Sigmoid colon (tissue), 7 donors: ENCODE measurements around the gene JMJD1C. TPM values are rescaled to one million over a fixed set of nuclear protein-coding genes. Genes with fewer than 3 reads are reported as not detected.

Source experiments
- DNase-seq: peaks from one replicate; pipeline ENCODE4 v3.0.0-alpha.2; 2019
- H3K27ac ChIP-seq, 4 donors: fragments of 200-600 bp; sonication (generic); one replicate each; pipeline ENCODE4 v1.5.1; 2016 to 2019; ENCODE audit warnings: mild to moderate bottlenecking in 1 of 4
- H3K27me3 ChIP-seq, 3 donors: fragments of 200-600 bp; sonication (generic); one replicate each; pipeline ENCODE4 v1.5.1; 2019; ENCODE audit warnings: mild to moderate bottlenecking in 1 of 3
- H3K36me3 ChIP-seq, 4 donors: fragments of 200-600 bp; sonication (generic); one replicate each; pipeline ENCODE4 v1.5.1; 2016 to 2019
- H3K4me1 ChIP-seq, 4 donors: fragments of 200-600 bp; sonication (generic); one replicate each; pipeline ENCODE4 v1.5.1; 2017 to 2019
- H3K4me3 ChIP-seq, 4 donors: fragments of 200-600 bp; sonication (generic); one replicate each; pipeline ENCODE4 v1.5.1; 2017 to 2019; ENCODE audit warnings: mild to moderate bottlenecking in 2 of 4, moderate library complexity in 1 of 4
- H3K9me3 ChIP-seq, 4 donors: fragments of 200-600 bp in 3 of 4; sonication (generic) in 3 of 4; one replicate each; pipeline versions ENCODE4 v1.5.1 to v1.6.1; 2013 to 2019
- EP300 ChIP-seq, 4 donors: sonication (generic); formaldehyde crosslinking; IDR thresholded peaks; one replicate each; pipeline ENCODE4 v1.6.1; 2017; ENCODE audit warnings: antibody characterized with exemption in 4 of 4
- POLR2A ChIP-seq, 2 donors: fragments of 450-650 bp; IDR thresholded peaks; one replicate each; pipeline ENCODE4 v1.6.1; 2016; ENCODE audit warnings: antibody characterized with exemption in 2 of 2, mild to moderate bottlenecking in 2 of 2, moderate library complexity in 2 of 2
- POLR2AphosphoS5 ChIP-seq, 4 donors: sonication (generic); formaldehyde crosslinking; IDR thresholded peaks; one replicate each; pipeline ENCODE4 v1.6.1; 2017; ENCODE audit warnings: antibody characterized with exemption in 4 of 4
- WGBS, 2 donors: extraction: QIAGEN DNeasy Blood & Tissue Kit; methylation state at CpG; one replicate each; pipeline ENCODE4 v1.1.7; 2013; 5-methylcytosine and 5-hydroxymethylcytosine counted together
- intact Hi-C: fragments of 100-400 bp; cut with DNase I; formaldehyde crosslinking; loops from one replicate; pipeline ENCODE4 v1.15.1; 2023
- polyA plus RNA-seq, 3 donors: library from polyadenylated mRNA; stranded (reverse); fragments of 200-250 nt; gene quantifications; one replicate each; pipeline ENCODE4 v1.2.3, GENCODE V29; 2013
- total RNA-seq, 4 donors: library from RNA; depleted of rRNA; stranded (reverse); fragments of >200 nt; gene quantifications; one replicate each; pipeline ENCODE4 v1.1.0, GENCODE V29; 2016
- TF ChIP-seq, protein P1 (sequence below), 4 experiments: fragments of 450-650 bp in 3 of 4; fragments of 200-600 bp in 1 of 4; IDR thresholded peaks; one replicate each; pipeline ENCODE4 v1.5.1; 2016 to 2019; ENCODE audit warnings: antibody characterized with exemption in 4 of 4, mild to moderate bottlenecking in 3 of 4, moderate library complexity in 2 of 4
- donor health status: healthy with polysubstance abuse.
- donor health status: Bipolar disorder and iron deficiency.
- donor health status: healthy.

JMJD1C gene
- total and polyA plus RNA-seq, 7 donors: 13.2 to 134 (median 94.2) TPM

DNA sequence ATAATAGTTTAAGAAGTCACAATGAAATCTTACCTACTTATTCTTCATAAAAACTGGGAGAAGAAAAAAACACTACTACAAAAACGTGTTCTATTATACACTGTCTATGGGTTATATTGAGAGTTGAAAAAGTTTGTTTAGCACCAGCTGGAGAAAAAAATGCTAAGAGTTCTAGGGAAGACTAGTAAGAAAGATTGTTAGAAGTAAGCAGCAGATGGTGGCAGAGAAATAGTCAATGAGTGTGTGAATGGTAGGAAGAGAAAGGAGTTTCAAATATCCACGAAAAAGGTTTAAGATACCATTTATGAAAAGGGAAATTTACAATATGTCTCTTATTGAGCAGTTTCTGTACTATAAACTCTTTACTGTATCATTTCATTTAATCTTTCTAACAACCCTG lies 208.0 kb downstream of the JMJD1C start:
- DNase-seq: no peak
- Histone ChIP-seq H3K4me3 (no peak overlapping the region), H3K9me3 (no peaks in the 10 kb centered on the region), H3K4me1 (peaks cover 0 to 85% (median 64%) of the 10 kb centered on the region in 4 donors), H3K36me3 (no peaks in the 10 kb centered on the region), H3K27ac (peak overlapping the region in 2 of 4 donors; percentile 40 to 90), H3K27me3 (no peaks in the 10 kb centered on the region)
- intact Hi-C loops: no loop called here
- TF ChIP-seq, protein P1, sequence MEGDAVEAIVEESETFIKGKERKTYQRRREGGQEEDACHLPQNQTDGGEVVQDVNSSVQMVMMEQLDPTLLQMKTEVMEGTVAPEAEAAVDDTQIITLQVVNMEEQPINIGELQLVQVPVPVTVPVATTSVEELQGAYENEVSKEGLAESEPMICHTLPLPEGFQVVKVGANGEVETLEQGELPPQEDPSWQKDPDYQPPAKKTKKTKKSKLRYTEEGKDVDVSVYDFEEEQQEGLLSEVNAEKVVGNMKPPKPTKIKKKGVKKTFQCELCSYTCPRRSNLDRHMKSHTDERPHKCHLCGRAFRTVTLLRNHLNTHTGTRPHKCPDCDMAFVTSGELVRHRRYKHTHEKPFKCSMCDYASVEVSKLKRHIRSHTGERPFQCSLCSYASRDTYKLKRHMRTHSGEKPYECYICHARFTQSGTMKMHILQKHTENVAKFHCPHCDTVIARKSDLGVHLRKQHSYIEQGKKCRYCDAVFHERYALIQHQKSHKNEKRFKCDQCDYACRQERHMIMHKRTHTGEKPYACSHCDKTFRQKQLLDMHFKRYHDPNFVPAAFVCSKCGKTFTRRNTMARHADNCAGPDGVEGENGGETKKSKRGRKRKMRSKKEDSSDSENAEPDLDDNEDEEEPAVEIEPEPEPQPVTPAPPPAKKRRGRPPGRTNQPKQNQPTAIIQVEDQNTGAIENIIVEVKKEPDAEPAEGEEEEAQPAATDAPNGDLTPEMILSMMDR (IDR thresholded peaks at IDR 0.05): no peak
- no peak for TF ChIP-seq POLR2AphosphoS5 (IDR thresholded peaks at IDR 0.05)
- no peak for TF ChIP-seq POLR2A (IDR thresholded peaks at IDR 0.05)
- no peak for TF ChIP-seq EP300 (IDR thresholded peaks at IDR 0.05)
- WGBS, 2 donors: 61 to 74% methylated on average over 2 of the region's 2 CpGs

DNA sequence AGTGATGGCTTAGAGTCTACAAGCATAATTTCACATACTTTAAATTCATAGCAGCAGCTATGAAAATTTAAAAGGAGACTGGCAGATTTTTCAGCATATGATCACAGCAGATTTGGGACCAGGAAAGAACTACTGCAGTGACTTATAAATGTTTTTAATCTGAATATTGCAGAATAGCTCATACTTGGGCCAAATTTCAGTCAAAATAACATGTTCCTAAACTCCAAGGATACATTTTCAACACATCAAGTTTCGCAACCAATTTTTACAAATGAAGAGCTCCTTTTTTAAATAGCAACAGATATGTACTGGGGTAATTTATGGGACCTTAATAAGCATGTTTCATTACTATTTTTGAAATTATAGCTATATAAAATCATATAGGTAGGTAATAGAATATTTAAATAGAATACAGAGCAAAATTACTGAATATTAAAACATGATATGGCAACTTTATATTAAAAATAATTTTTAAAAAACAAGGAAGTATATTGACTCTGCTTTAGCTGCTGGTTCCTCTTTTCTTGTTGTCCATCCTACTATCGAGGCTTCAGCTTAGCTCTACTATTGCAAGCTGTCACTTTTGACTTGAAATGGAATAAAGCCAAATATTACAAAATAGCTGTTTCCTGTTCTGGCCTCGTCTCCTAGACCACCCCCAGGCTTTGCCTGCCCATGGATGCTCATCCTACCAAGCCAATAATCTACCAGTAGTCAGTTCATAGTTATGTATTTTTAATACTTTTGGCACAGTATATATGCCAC lies 209.6 kb downstream of the JMJD1C start:
- TF ChIP-seq POLR2AphosphoS5 (IDR thresholded peaks at IDR 0.05) (peak in 1 of 4 donors; percentile 40), EP300 (IDR thresholded peaks at IDR 0.05) (no peak)
- Histone ChIP-seq H3K27ac (peak overlapping the region; percentile 18 to 60 (median 34)), H3K4me1 (peaks cover 0 to 81% (median 54%) of the 10 kb centered on the region in 4 donors), H3K36me3 (no peaks in the 10 kb centered on the region), H3K27me3 (no peaks in the 10 kb centered on the region), H3K4me3 (no peak overlapping the region), H3K9me3 (no peaks in the 10 kb centered on the region)
- WGBS, 2 donors: 39 to 66% methylated on average over 3 of the region's 3 CpGs
- intact Hi-C loops: no loop called here
- no peak for DNase-seq

DNA sequence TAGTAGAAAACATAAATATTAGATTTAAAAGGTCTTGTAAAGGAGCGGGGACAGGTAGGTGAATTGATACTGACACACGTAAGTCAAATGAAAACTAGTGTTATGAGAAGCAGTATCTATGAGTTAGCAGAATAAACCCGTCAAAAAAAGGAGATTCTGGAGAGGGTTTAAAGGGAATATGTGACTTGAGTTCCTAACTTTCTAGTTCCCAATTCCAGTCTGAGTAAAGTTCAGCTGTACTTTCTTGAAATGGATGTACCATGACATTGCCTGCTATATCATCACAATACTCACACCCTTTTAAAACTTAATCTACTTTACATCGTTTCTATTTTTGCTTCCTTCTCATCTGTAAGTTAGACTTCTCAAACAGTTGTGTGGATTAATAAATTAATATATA lies 210.5 kb downstream of the JMJD1C start:
- intact Hi-C loops: no loop called here
- peak overlapping the region in 3 of 4 donors; percentile 23 to 60 (median 45) for H3K27ac ChIP-seq
- DNase-seq: no peak
- TF ChIP-seq EP300 (IDR thresholded peaks at IDR 0.05) (no peak), POLR2AphosphoS5 (IDR thresholded peaks at IDR 0.05) (no peak), POLR2A (IDR thresholded peaks at IDR 0.05) (no peak)
- TF ChIP-seq, protein P1 (IDR thresholded peaks at IDR 0.05): no peak
- WGBS, 2 donors: 84 to 88% methylated on average over 4 of the region's 4 CpGs
- peaks cover 0 to 78% (median 53%) of the 10 kb centered on the region in 4 donors for H3K4me1 ChIP-seq
- no peaks in the 10 kb centered on the region for H3K9me3 ChIP-seq
- no peaks in the 10 kb centered on the region for H3K36me3 ChIP-seq
- no peaks in the 10 kb centered on the region for H3K27me3 ChIP-seq
- H3K4me3 ChIP-seq: no peak overlapping the region

DNA sequence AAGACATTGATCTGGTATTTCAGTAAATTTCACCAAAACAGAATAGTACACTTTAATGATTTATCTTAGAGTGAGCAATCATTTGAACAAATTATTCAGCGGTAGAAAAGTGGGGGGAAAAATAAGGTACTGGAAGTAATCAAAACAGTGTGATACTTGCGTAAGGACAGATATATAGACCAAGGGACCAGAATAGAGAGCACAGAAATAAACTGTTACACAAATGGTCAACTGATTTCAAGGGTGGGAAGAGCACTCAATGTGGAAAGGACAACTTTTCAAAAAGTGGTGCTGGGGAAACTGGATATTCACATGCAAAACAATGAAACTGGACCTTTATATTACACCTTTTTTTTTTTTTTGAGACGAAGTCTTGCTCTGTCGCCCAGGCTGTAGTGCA lies 212.7 kb downstream of the JMJD1C start:
- Histone ChIP-seq H3K36me3 (no peaks in the 10 kb centered on the region), H3K27ac (no peak overlapping the region), H3K4me3 (no peak overlapping the region), H3K4me1 (peaks cover 0 to 60% (median 32%) of the 10 kb centered on the region in 4 donors), H3K27me3 (no peaks in the 10 kb centered on the region), H3K9me3 (no peaks in the 10 kb centered on the region)
- no peak for DNase-seq
- intact Hi-C loops: no loop called here
- no peak for TF ChIP-seq POLR2A (IDR thresholded peaks at IDR 0.05)
- WGBS, 2 donors: 95 to 96% methylated on average over 4 of the region's 4 CpGs

DNA sequence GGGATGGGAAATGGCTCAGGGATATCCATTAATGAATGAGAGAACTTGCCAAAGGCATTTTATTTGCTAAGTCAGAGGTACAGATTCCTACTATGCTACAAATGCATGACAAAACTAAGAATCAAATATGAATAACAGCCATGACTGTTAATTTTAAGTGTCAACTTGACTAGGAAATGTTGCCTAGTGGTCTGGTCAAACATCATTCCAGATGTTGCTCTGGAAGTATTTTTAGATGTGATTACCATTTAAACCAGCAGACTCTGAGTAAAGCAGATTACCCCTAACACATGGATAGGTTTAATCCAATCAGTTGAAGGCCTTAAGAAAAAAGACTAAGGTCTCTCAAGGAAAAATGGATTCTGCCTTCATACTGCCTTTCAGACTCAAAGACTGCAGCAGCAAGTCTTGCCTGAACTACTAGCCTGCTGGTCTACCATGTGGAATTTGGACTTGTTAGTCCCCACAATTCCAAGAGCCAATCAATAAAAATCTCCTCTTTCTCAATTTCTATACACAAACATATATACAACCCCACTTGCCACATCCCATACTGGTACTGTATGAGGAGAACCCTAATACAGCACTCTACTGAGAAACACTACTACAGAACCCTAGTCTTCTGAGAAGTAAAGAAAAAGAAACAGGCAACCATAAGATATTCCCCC lies 213.5 kb downstream of the JMJD1C start:
- no peaks in the 10 kb centered on the region for H3K27me3 ChIP-seq
- H3K4me3 ChIP-seq: no peak overlapping the region
- intact Hi-C loops: no loop called here
- H3K36me3 ChIP-seq: no peaks in the 10 kb centered on the region
- peaks cover 0 to 51% (median 28%) of the 10 kb centered on the region in 4 donors for H3K4me1 ChIP-seq
- DNase-seq: no peak
- H3K27ac ChIP-seq: no peak overlapping the region
- no peak for TF ChIP-seq EP300 (IDR thresholded peaks at IDR 0.05)
- TF ChIP-seq, protein P1 (IDR thresholded peaks at IDR 0.05): no peak
- no peak for TF ChIP-seq POLR2A (IDR thresholded peaks at IDR 0.05)
- TF ChIP-seq POLR2AphosphoS5 (IDR thresholded peaks at IDR 0.05): no peak
- no peaks in the 10 kb centered on the region for H3K9me3 ChIP-seq
